Measurements from ENCODE around the gene MALRD1. TPM values are rescaled to one million over a fixed set of nuclear protein-coding genes. Genes with fewer than 3 reads are reported as not detected.
"Not testable (repeated sequence)": the region's sequence is repeated elsewhere in the genome, so short reads cannot be mapped to it uniquely, and the experiment has no call there.

Gene MALRD1
- total RNA-seq, 1 donor from 2014 or later = 0.84 TPM

- Mint-ChIP-seq H3K9me3 (peaks cover 2% of the 10 kb centered on the region), H3K4me1 (no peaks in the 10 kb centered on the region), H3K4me3 (no peak overlapping the region), H3K36me3 (ENCODE audit: low read depth) (no peaks in the 10 kb centered on the region), H3K27me3 (ENCODE audit: low read depth) (no peaks in the 10 kb centered on the region), H3K27ac (ENCODE audit: unreplicated experiment) (no peak overlapping the region)
- no peak for DNase-seq (ENCODE audit: low read depth, low spot score)
- no peak for TF ChIP-seq CTCF (conservative IDR thresholded peaks at IDR 0.05)
These were observed 681.7 kb downstream of the MALRD1 start for GRCh38 chr10:19730167-19730906.

- no peak for TF ChIP-seq CTCF (conservative IDR thresholded peaks at IDR 0.05)
- DNase-seq (ENCODE audit: low read depth, low spot score) = no peak
- no peaks in the 10 kb centered on the region for H3K36me3 Mint-ChIP-seq (ENCODE audit: low read depth)
- H3K27ac Mint-ChIP-seq (ENCODE audit: unreplicated experiment) = no peak overlapping the region
- no peaks in the 10 kb centered on the region for H3K27me3 Mint-ChIP-seq (ENCODE audit: low read depth)
- H3K4me3 Mint-ChIP-seq = no peak overlapping the region
- no peaks in the 10 kb centered on the region for H3K4me1 Mint-ChIP-seq
- H3K9me3 Mint-ChIP-seq = peaks cover 2% of the 10 kb centered on the region
These were observed 682.3 kb downstream of the MALRD1 start for GRCh38 chr10:19730907-19731217.

- peaks cover 2% of the 10 kb centered on the region for H3K9me3 Mint-ChIP-seq
- TF ChIP-seq CTCF (conservative IDR thresholded peaks at IDR 0.05) = no peak
- DNase-seq (ENCODE audit: low read depth, low spot score) = no peak
- H3K4me1 Mint-ChIP-seq = no peaks in the 10 kb centered on the region
- H3K36me3 Mint-ChIP-seq (ENCODE audit: low read depth) = no peaks in the 10 kb centered on the region
- H3K27ac Mint-ChIP-seq (ENCODE audit: unreplicated experiment) = no peak overlapping the region
- H3K4me3 Mint-ChIP-seq = no peak overlapping the region
- H3K27me3 Mint-ChIP-seq (ENCODE audit: low read depth) = no peaks in the 10 kb centered on the region
These were observed 683.0 kb downstream of the MALRD1 start for GRCh38 chr10:19731560-19731959.

GRCh38 chr10:19738440-19738839 lies 689.8 kb downstream of the MALRD1 start:
- no peak overlapping the region for H3K4me3 Mint-ChIP-seq
- no peak overlapping the region for H3K27ac Mint-ChIP-seq (ENCODE audit: unreplicated experiment)
- TF ChIP-seq CTCF (conservative IDR thresholded peaks at IDR 0.05) = no peak
- peaks cover 2% of the 10 kb centered on the region for H3K36me3 Mint-ChIP-seq (ENCODE audit: low read depth)
- DNase-seq (ENCODE audit: low read depth, low spot score) = no peak
- H3K4me1 Mint-ChIP-seq = peaks cover 8% of the 10 kb centered on the region
- H3K27me3 Mint-ChIP-seq (ENCODE audit: low read depth) = no peaks in the 10 kb centered on the region
- peaks cover 3% of the 10 kb centered on the region for H3K9me3 Mint-ChIP-seq

GRCh38 chr10:19739232-19739631 lies 690.6 kb downstream of the MALRD1 start:
- H3K27ac Mint-ChIP-seq (ENCODE audit: unreplicated experiment); H3K4me1 Mint-ChIP-seq; H3K9me3 Mint-ChIP-seq; H3K4me3 Mint-ChIP-seq; DNase-seq (ENCODE audit: low read depth, low spot score); H3K36me3 Mint-ChIP-seq (ENCODE audit: low read depth); H3K27me3 Mint-ChIP-seq (ENCODE audit: low read depth): not testable (repeated sequence)

GRCh38 chr10:19742144-19742543 lies 693.5 kb downstream of the MALRD1 start:
- not testable (repeated sequence) for H3K4me1 Mint-ChIP-seq; H3K36me3 Mint-ChIP-seq (ENCODE audit: low read depth); H3K27me3 Mint-ChIP-seq (ENCODE audit: low read depth); DNase-seq (ENCODE audit: low read depth, low spot score); H3K4me3 Mint-ChIP-seq; H3K9me3 Mint-ChIP-seq; H3K27ac Mint-ChIP-seq (ENCODE audit: unreplicated experiment)
